SK-N-MC (cell line): ENCODE data around the gene SLC25A41.

Source experiments
- DNase-seq: peaks from one replicate; pipeline ENCODE4 v3.0.0-alpha.2; 2011; ENCODE audit warnings: low read depth, low spot score
- H3K27ac ChIP-seq: fragments of 200-600 bp; sonication (generic); 2 replicates; pipeline ENCODE4 v1.5.1; 2016; ENCODE audit warnings: mixed run types
- H3K36me3 ChIP-seq: fragments of 200-600 bp; sonication (generic); 2 replicates; pipeline ENCODE4 v1.6.1; 2017; ENCODE audit warnings: antibody characterized with exemption, low read length, mixed read lengths; ENCODE audit not compliant: insufficient read depth
- H3K4me3 ChIP-seq: fragments of 200-600 bp; sonication (generic); 2 replicates; pipeline ENCODE4 v1.5.1; 2016
- H3K9ac ChIP-seq: fragments of 200-600 bp; sonication (generic); 2 replicates; pipeline ENCODE4 v1.8.0; 2017; ENCODE audit warnings: mixed run types, mixed read lengths; ENCODE audit not compliant: insufficient read length
- H3K9me3 ChIP-seq: fragments of 200-600 bp; sonication (generic); 2 replicates; pipeline ENCODE4 v1.6.1; 2017; ENCODE audit warnings: low read depth, mild to moderate bottlenecking, antibody characterized with exemption, low read length, moderate library complexity, mixed read lengths
- EZH2 ChIP-seq: fragments of 200-600 bp; sonication (generic); IDR thresholded peaks from one replicate; pipeline ENCODE4 v1.6.1; 2017; ENCODE audit warnings: antibody characterized with exemption
- FOXP2 ChIP-seq: optimal IDR thresholded peaks from 2 replicates; pipeline ENCODE3; 2011; ENCODE audit warnings: mild to moderate bottlenecking, moderate library complexity; ENCODE audit not compliant: insufficient read depth; ENCODE audit errors: extremely low read length, control extremely low read depth
- POLR2AphosphoS5 ChIP-seq: IDR thresholded peaks from 2 replicates; pipeline ENCODE4 v1.6.1; 2012; ENCODE audit warnings: mild to moderate bottlenecking, low read depth, low read length, borderline replicate concordance

SLC25A41 gene

GRCh38 chr19:6433663-6434062, at the start of gene SLC25A41:
SLC25A41 (minus strand) TSS chr19:6433763; CDS start chr19:6433693, 70 bp downstream.
- H3K4me3 ChIP-seq = no peak within 1 kb of the TSS
- no peaks in the 10 kb centered on the region for H3K9me3 ChIP-seq
- H3K9ac ChIP-seq = no peak within 1 kb of the TSS
- TF ChIP-seq POLR2AphosphoS5 (no peak), EZH2 (no peak), FOXP2 (no peak)
- no peaks in the 10 kb centered on the region for H3K36me3 ChIP-seq
- H3K27ac ChIP-seq = no peak within 1 kb of the TSS
- no peak for DNase-seq

DNA sequence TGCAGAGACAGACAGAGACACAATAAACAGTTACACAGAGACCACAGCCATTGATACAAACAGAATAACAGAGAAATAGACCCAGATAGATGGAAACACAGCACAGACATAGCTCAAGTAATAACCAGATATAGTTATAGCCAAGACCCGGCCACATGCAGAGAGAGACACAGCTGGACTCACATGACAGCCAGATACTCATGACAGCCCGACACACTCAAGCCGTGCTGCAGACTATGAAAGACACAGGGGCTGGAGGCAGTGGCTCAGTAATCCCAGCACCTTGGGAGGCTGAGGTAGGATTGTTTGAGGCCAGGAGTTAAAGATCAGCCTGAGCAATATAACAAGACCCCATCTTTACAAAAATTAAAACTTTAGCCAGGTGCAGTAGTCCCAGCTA, 49.7 kb upstream of the SLC25A41 start:
- H3K27ac ChIP-seq = no peak overlapping the region
- no peaks in the 10 kb centered on the region for H3K36me3 ChIP-seq
- H3K9ac ChIP-seq = no peak overlapping the region
- H3K9me3 ChIP-seq = no peaks in the 10 kb centered on the region
- no peak for DNase-seq
- no peak for TF ChIP-seq POLR2AphosphoS5
- no peak for TF ChIP-seq FOXP2
- TF ChIP-seq EZH2 = no peak
- no peak overlapping the region for H3K4me3 ChIP-seq

GRCh38 chr19:6482343-6482686, 48.8 kb upstream of the SLC25A41 start:
- DNase-seq = no peak
- Histone ChIP-seq H3K9me3 (no peaks in the 10 kb centered on the region), H3K9ac (no peak overlapping the region), H3K4me3 (no peak overlapping the region), H3K27ac (no peak overlapping the region), H3K36me3 (no peaks in the 10 kb centered on the region)
- TF ChIP-seq POLR2AphosphoS5 (no peak), EZH2 (no peak), FOXP2 (no peak)

DNA sequence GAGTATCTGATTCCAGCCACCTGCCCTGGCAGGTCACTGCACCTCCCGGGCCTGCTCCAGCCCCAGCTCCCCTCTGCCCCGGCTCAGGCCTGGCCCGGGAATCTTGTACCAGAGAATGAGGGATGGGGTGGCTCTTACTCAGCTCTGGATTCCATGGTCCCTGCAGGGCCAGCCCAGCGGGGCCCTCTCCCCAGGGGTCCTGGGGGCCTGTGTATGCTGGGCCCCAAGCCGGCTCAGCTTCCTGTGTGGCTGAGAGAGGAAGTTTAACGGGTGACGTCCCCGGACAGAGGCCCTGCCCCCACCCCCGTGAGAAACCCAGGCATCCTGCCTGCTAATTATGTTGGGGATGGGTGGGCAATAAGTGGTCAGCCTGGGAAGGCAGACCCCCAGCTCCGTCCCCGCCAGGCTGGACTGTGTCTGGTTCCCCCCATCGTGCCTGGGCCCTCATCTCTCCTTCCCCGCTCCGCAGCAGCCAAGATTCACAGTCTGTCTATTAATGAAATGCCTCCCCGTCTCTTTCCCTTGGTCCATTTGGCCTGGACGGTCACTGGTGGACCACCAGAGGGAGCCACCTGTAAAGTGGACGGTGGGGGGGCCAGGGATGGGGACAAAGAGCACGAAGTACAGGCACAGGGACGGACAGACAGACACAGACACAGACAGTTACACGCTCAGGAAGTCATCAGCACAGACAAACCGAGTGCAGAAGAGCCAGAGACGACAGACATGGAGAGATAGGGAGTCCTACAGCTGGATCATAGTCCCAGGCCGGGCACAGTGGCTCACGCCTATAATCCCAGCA, 48.2 kb upstream of the SLC25A41 start, which contains the start of gene DENND1C:
TSS of gene DENND1C (minus strand) at position 247 of the 802 bp plus-strand sequence. CDS start at position 155, 92 bp downstream.
- no peak for DNase-seq
- H3K27ac ChIP-seq = no peak within 1 kb of the TSS
- H3K4me3 ChIP-seq = no peak within 1 kb of the TSS
- H3K9ac ChIP-seq = no peak within 1 kb of the TSS
- TF ChIP-seq POLR2AphosphoS5 (no peak), EZH2 (no peak), FOXP2 (no peak)
- H3K36me3 ChIP-seq = no peaks in the 10 kb centered on the region
- no peaks in the 10 kb centered on the region for H3K9me3 ChIP-seq

DNA sequence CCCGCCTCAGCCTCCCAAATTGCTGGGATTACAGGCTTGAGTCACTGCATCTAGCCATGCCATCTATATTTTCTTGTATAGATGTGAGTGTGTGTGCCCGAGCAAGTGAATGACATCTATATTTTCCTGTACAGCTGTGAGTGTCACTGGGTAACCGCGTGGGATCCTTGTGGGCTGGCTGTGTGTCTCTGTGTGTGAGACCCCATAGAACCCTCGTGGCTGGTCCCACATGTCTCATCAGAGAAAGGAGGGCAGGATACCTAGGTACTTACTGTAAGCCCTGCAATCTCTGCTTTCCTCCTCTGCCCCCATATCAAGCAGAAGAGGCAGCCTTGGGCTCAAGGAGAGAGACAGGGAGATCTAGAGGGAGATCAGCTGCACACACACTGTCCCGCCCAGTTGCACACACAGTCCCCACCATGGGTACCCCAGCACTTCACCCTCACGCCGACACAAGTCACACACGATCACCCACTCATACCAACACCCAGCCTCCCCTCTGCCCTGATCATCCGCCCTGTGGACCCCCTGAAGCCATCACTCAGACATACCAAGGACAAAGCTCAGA, 47.4 kb upstream of the SLC25A41 start:
- Histone ChIP-seq H3K9me3 (no peaks in the 10 kb centered on the region), H3K9ac (no peak overlapping the region), H3K4me3 (no peak overlapping the region), H3K27ac (no peak overlapping the region), H3K36me3 (no peaks in the 10 kb centered on the region)
- TF ChIP-seq EZH2 = no peak
- TF ChIP-seq FOXP2 = no peak
- no peak for TF ChIP-seq POLR2AphosphoS5
- no peak for DNase-seq

DNA sequence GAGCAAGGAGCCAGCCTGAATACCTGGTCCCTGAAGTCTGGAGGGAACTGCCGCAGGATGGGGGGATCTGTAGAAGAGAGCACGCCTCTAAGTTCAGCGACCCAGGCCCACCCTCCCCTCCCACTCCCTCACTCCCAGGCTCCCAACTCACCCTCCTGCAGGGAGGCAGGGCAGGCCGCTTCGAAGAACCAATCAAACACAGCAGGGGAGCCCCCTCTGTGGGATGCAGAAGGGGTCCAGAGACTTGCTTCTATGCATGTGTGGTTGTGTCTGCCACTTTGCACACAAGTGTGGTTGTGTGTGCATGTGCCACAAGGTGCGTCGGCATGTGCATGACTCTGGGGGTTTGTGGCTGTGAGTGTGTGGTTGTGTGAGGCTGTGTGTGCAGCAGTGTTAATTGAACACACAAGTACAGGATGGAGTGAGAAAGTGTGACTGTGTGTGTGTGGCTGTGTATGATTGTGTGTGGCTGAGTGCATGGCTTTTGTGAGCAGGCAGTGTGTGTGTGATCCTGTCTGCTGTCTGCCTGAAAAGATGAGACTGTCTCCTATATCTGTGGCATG, 46.4 kb upstream of the SLC25A41 start:
- DNase-seq = no peak
- H3K9ac ChIP-seq = no peak overlapping the region
- TF ChIP-seq FOXP2 (no peak), POLR2AphosphoS5 (no peak), EZH2 (no peak)

GRCh38 chr19:6478815-6479214, 45.3 kb upstream of the SLC25A41 start:
- H3K27ac ChIP-seq = no peak overlapping the region
- TF ChIP-seq FOXP2 (no peak), POLR2AphosphoS5 (no peak), EZH2 (no peak)

More for the DNA sequence above, 46.4 kb upstream of the SLC25A41 start:
- no peak overlapping the region for H3K4me3 ChIP-seq
- no peak overlapping the region for H3K27ac ChIP-seq
- H3K9me3 ChIP-seq = no peaks in the 10 kb centered on the region
- H3K36me3 ChIP-seq = no peaks in the 10 kb centered on the region

GRCh38 chr19:6476896-6477431, 43.4 kb upstream of the SLC25A41 start:
- Histone ChIP-seq H3K27ac (no peak overlapping the region), H3K36me3 (no peaks in the 10 kb centered on the region), H3K9me3 (no peaks in the 10 kb centered on the region), H3K9ac (no peak overlapping the region), H3K4me3 (peak overlapping the region; percentile 76)
- TF ChIP-seq FOXP2 = no peak
- no peak for TF ChIP-seq EZH2
- TF ChIP-seq POLR2AphosphoS5 = no peak
- no peak for DNase-seq

More at GRCh38 chr19:6478815-6479214, 45.3 kb upstream of the SLC25A41 start:
- DNase-seq = no peak
- Histone ChIP-seq H3K9ac (no peak overlapping the region), H3K4me3 (no peak overlapping the region), H3K36me3 (no peaks in the 10 kb centered on the region), H3K9me3 (no peaks in the 10 kb centered on the region)
